ENCODE measurements around the gene QKI.

The QKI gene

DNA sequence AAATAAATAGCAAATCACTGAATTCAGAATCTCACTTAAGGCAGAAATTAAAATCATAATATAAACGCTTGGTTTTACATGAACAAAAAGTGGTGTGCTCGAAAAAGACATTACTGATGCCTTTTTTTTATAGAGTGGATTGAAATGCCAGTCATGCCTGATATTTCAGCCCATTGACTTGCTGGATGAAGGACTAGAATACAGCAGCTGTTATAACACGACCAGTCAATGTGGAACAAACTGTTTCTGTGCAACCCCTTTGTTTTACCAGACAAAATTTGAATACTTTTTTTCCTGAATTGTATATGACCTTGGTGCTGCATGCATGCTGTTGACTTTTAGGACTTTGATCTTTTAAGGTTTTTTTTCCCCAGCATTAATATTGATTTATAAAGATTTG lies 150.0 kb downstream of the QKI start:
- DNase-seq: no peak
- Histone ChIP-seq H3K36me3 (peaks cover 12 to 32% (median 12%) of the 10 kb centered on the region in 3 donors), H3K4me1 (no peaks in the 10 kb centered on the region), H3K27me3 (no peaks in the 10 kb centered on the region), H3K27ac (no peak overlapping the region), H3K4me3 (no peak overlapping the region), H3K9me3 (no peaks in the 10 kb centered on the region)
- intact Hi-C loops (cut with DNase I; ENCODE audit: low total_unique reads): no loop called here
- TF ChIP-seq, protein P1, sequence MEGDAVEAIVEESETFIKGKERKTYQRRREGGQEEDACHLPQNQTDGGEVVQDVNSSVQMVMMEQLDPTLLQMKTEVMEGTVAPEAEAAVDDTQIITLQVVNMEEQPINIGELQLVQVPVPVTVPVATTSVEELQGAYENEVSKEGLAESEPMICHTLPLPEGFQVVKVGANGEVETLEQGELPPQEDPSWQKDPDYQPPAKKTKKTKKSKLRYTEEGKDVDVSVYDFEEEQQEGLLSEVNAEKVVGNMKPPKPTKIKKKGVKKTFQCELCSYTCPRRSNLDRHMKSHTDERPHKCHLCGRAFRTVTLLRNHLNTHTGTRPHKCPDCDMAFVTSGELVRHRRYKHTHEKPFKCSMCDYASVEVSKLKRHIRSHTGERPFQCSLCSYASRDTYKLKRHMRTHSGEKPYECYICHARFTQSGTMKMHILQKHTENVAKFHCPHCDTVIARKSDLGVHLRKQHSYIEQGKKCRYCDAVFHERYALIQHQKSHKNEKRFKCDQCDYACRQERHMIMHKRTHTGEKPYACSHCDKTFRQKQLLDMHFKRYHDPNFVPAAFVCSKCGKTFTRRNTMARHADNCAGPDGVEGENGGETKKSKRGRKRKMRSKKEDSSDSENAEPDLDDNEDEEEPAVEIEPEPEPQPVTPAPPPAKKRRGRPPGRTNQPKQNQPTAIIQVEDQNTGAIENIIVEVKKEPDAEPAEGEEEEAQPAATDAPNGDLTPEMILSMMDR (IDR thresholded peaks at IDR 0.05): no peak

DNA sequence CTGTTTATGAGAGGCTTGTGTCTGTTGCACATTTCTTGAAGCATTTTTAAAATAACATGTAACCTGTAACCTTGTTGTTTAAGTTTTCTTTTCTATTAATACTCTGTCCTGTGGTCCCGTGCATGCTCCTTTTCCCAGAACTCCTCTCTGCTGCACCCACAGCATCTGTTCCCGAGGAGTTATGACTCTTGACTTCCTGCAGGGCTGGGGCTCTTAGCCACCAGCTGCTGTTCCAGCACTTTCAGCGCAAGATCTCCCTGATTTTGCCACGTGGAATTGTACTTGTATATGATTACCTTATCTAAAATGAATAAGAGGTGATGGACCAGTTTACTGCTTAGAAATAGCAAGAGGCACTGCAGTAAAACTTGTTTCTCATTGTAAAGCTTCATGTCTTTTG lies 150.6 kb downstream of the QKI start:
- intact Hi-C loops (cut with DNase I; ENCODE audit: low total_unique reads): no loop called here
- Histone ChIP-seq H3K4me3 (no peak overlapping the region), H3K4me1 (no peaks in the 10 kb centered on the region), H3K27ac (no peak overlapping the region), H3K36me3 (peaks cover 12 to 32% (median 12%) of the 10 kb centered on the region in 3 donors), H3K9me3 (no peaks in the 10 kb centered on the region), H3K27me3 (no peaks in the 10 kb centered on the region)
- DNase-seq: no peak
- TF ChIP-seq, protein P1 (IDR thresholded peaks at IDR 0.05): no peak

DNA sequence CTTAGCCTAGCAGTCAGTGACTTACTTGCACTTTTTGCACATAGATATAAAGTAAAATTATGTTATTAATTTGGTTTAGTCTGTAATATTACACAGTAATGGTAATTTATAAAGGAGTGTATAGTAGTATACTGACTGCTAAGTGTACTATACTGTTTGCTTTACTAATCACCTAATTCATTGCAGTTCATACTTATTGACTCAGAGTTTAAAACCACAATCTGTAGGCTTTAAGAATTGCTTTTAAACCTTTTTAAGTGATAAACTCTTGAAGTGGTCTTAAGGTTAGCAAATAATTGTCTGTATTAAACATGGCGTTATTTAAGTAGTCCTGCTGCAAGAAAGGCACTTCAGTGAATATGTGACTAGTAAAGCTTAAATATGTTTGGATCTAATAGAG lies 151.5 kb downstream of the QKI start:
- no peak overlapping the region for H3K4me3 ChIP-seq
- no peaks in the 10 kb centered on the region for H3K4me1 ChIP-seq
- peaks cover 17 to 39% (median 18%) of the 10 kb centered on the region in 3 donors for H3K36me3 ChIP-seq
- H3K27me3 ChIP-seq: no peaks in the 10 kb centered on the region
- no peak for DNase-seq
- TF ChIP-seq, protein P1 (IDR thresholded peaks at IDR 0.05): no peak
- intact Hi-C loops (cut with DNase I; ENCODE audit: low total_unique reads): no loop called here
- no peak overlapping the region for H3K27ac ChIP-seq
- no peaks in the 10 kb centered on the region for H3K9me3 ChIP-seq

DNA sequence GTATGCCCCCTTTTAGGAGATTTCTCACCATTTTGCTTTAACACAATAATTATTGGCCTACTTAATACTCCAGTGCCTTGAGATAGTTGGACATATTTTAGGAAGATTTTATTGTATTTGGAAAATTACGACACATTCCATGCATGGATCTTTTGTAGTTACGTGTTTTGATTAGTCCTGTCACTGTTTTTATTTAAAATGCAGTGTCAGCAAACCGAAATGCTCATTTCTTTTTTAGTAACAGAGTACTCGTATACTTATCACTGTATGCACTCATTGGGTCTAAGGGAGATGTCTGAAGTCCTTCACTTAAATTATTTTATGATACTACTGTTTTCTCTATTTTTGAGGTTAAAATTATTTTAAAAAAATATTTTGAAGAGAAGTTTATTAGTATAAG lies 153.8 kb downstream of the QKI start:
- Histone ChIP-seq H3K9me3 (no peaks in the 10 kb centered on the region), H3K27me3 (no peaks in the 10 kb centered on the region), H3K4me3 (no peak overlapping the region), H3K27ac (no peak overlapping the region), H3K4me1 (no peaks in the 10 kb centered on the region), H3K36me3 (peaks cover 21 to 48% (median 21%) of the 10 kb centered on the region in 3 donors)
- no peak for DNase-seq
- intact Hi-C loops (cut with DNase I; ENCODE audit: low total_unique reads): no loop called here
- TF ChIP-seq, protein P1 (IDR thresholded peaks at IDR 0.05): no peak

DNA sequence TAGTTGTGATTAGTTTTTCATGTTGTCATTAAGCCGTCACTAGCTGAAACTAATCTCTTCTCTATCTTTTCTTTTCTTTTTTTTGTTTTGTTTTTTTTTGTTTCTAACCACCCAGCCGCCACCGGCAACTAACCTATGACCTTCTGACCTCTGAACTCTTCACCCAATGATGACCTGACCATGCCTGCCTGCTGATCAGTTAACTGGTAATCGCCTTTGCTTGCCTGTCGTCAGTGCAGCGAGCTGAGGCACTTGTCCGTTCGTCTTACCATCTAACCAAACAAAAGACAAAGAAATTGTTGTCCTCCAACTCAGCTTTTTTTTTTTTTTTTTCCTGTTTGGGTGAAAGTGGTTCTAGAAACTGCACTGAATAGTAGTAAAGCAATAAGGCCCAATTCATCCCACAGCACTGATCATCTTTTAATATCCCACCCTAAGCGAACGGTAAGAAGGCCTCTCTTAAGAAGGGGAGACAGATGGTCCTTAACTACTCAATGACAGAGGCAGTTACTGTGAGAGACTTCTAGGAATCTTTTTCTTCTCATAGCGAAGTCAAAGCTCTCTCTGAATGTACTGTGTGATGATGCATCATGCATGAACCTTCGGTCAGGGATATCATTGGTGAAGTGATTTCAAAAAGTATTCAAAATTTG lies 156.2 kb downstream of the QKI start:
- no peak for DNase-seq
- TF ChIP-seq, protein P1 (IDR thresholded peaks at IDR 0.05): no peak
- Histone ChIP-seq H3K27me3 (no peaks in the 10 kb centered on the region), H3K4me1 (no peaks in the 10 kb centered on the region), H3K4me3 (no peak overlapping the region), H3K36me3 (peaks cover 14 to 28% (median 28%) of the 10 kb centered on the region in 3 donors), H3K27ac (no peak overlapping the region), H3K9me3 (no peaks in the 10 kb centered on the region)
- intact Hi-C loops (cut with DNase I; ENCODE audit: low total_unique reads): no loop called here

Data from tibial artery (tissue), 4 donors.